Adipose tissue (tissue), 3 donors: ENCODE results near the gene MALT1. TPM values are rescaled to one million over a fixed set of nuclear protein-coding genes. Genes with fewer than 3 reads are reported as not detected.

Source experiments
- H3K27ac ChIP-seq: one replicate; pipeline ENCODE4 v1.5.1; 2013; ENCODE audit warnings: low read depth, low read length
- WGBS, 3 donors: extraction: QIAGEN DNeasy Blood & Tissue Kit; methylation state at CpG; one replicate each; pipeline ENCODE4 v1.1.7; 2013; 5-methylcytosine and 5-hydroxymethylcytosine counted together
- polyA plus RNA-seq, 3 donors: library from polyadenylated mRNA; stranded (reverse); fragments of 200-250 nt; gene quantifications; one replicate each; pipeline ENCODE4 v1.2.3, GENCODE V29; 2013
- donor health status: healthy with polysubstance abuse.
- donor health status: Bipolar disorder and iron deficiency.
- donor health status: healthy.

Gene MALT1
- polyA plus RNA-seq, 3 donors = 3.3 to 7.5 (median 6.8) TPM

GRCh38 chr18:58671632-58672564 lies 633 bp downstream of the MALT1 start:
- WGBS, 3 donors = 1% methylated on average over 37 to 64 of the region's 64 CpGs
- H3K27ac ChIP-seq = peak overlapping the region; percentile 7

DNA sequence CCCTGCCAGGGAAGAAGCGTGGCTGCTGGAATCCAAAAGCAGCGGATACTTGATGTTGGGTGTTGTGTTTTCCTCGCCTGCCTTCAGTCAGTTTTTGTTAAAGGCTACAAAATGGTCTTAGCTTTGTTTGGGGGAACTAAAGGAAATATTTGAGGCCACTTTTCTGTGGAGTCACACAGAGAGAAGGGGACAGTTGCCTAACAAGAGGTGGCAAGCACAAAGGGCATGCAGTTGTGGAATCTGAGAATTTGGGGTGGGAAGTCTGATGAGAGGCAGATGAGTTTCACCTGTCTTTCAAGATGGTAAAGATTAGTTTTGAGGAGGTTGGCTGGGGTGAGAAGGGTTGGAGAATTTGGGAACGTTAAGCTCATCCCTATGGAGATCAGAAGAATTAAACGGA lies 2.9 kb downstream of the MALT1 start:
- H3K27ac ChIP-seq = no peak overlapping the region
- WGBS, 3 donors = 88 to 93% (median 90%) methylated on average over 5 of the region's 5 CpGs

DNA sequence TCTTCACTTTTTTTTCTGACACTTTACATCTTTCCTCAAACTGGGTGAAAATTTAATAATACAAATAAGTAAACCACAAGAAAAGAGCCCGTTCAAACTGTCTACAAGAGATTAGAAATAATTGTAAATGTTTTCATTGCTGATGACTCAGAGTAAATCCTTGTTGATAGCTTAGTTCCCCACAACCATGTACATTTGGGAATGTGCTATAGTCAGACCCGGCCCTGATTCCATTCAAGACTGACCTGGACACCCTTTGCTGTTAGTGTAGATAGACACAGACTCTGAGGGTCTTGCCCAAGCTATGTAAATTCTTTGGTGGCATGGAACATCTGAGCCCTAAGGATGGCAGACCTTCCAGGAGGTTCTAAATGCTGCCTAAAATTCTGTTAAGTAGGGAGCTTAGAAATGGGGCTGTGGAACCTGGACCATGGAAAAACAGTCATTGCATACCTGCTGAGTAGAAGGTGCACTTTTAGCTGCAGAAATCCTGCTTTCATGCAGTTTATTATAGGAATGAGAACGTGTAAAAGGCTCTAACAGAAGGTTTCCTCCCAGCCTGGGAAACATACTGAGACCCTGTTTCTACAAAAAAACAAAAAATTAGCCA lies 3.7 kb downstream of the MALT1 start:
- 61 to 90% (median 82%) methylated on average over 3 of the region's 3 CpGs for WGBS, 3 donors
- no peak overlapping the region for H3K27ac ChIP-seq

GRCh38 chr18:58676270-58676669 lies 5.0 kb downstream of the MALT1 start:
- H3K27ac ChIP-seq = no peak overlapping the region
- 97 to 98% (median 98%) methylated on average over 1 of the region's 1 CpG for WGBS, 3 donors

DNA sequence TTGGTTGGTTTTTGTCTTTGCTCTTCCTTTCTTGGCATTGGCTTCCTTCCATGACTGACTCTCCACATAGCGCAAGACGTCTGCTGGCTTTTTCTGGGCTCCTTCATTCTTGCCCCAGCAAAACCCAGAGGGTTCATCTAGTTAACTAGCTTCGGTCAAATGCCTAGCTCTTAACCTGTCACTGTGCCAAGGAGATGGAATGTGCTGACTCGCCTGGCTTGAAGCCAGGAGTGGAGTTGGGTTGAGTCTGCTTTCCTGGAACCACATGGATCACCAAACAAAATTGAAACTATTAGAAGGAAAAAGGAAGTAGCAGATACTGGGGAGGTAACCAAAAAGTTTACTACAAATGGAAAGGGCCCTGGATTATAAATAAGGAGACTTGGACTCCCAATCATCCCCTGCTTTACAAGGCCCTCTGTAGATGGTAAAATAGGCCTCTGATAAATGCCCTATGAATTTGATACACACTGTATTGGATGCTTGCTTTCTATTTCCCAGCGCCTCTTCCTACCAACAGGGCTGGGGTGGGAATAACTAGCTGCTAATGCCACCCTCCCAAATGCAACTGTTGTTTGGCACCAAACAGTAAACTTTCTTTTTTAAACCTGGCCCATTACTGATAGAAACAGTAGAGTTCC lies 11.3 kb downstream of the MALT1 start:
- H3K27ac ChIP-seq = no peak overlapping the region
- WGBS, 3 donors = 61 to 72% (median 62%) methylated on average over 5 of the region's 5 CpGs

- no peak overlapping the region for H3K27ac ChIP-seq
- WGBS, 3 donors = 49 to 83% (median 53%) methylated on average over 6 of the region's 6 CpGs
Observed at GRCh38 chr18:58687871-58688308, 16.6 kb downstream of the MALT1 start.

DNA sequence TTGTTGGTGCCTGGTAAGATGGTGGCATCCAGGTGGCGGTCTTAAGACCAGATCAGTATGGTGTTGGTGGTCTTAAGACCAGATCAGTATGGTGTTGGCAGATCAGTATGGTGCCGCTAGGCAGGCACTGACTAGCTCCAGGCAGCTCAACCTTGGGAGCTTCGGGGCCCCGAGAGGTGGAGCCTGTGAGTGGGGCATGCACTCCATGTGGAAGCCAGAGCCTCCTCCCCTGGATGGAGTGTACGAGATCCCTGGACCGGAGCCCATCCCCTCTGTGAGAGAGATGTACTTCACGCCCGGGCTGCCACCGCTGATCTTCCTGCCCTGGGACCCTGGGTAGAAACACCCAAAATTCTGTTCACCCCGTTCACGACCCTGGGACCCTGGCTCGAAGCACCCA lies 19.0 kb downstream of the MALT1 start:
- no peak overlapping the region for H3K27ac ChIP-seq
- 95 to 98% (median 97%) methylated on average over 12 of the region's 12 CpGs for WGBS, 3 donors

DNA sequence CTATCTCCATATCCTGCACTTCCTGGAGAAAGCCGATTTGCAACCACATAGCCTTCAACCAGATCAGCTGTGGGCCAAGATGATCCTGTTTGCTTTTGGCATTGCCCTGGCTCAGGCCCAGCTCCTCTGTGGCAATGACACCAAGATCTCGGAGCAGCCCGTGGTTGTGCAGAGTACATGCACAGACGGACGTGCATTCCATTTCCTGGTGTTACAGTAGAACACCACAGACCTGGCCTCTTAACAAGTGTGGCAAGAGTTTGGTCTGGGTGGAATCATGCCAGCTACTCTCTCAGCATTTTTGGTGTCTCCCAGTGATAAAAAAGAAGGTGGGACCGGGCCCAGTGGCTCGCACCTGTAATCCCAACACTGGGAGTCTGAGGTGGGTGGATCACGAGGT lies 20.0 kb downstream of the MALT1 start:
- WGBS, 3 donors = 61 to 90% (median 67%) methylated on average over 8 of the region's 8 CpGs

GRCh38 chr18:58692422-58693185 lies 21.3 kb downstream of the MALT1 start:
- 90 to 95% (median 93%) methylated on average over 6 of the region's 6 CpGs for WGBS, 3 donors
- H3K27ac ChIP-seq = no peak overlapping the region

More for the DNA sequence above, 20.0 kb downstream of the MALT1 start:
- no peak overlapping the region for H3K27ac ChIP-seq

GRCh38 chr18:58694221-58694620 lies 23.0 kb downstream of the MALT1 start:
- no peak overlapping the region for H3K27ac ChIP-seq
- 54 to 74% (median 67%) methylated on average over 1 of the region's 1 CpG for WGBS, 3 donors

DNA sequence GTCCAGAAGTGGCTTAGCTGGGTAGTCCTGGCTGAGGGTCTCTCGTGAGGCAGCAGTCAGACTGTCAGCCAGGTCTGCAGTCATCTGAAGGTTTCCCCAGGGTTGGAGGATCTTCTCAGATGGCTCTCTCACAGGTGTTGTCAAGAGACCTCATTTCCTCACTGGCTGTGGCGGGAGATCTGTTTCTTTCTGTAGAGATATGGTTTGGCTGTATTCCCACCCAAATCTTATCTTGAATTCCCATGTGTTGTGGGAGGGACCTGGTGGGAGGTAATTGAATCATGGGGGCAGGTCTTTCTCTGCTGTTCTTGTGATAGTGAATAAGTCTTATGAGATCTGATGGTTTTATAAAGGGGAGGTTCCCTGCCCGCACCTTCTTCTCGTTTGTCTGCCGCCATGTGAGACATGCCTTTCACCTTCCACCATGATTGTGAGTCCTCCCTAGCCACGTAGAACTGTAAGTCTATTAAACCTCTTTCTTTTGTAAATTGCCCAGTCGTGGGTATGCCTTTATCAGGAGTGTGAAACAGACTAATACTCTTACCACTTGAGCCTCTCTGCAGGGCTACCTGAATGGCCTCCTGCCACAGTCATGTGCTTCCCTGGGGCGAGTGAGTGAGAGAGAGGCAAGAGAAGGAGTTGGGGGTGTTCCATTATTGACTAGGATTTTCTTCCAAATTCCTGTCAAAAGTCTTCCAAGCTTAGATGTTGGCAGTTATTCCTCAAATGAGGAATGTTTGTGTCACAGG lies 23.6 kb downstream of the MALT1 start:
- 72 to 82% (median 82%) methylated on average over 8 of the region's 8 CpGs for WGBS, 3 donors
- no peak overlapping the region for H3K27ac ChIP-seq

GRCh38 chr18:58695772-58696171 lies 24.5 kb downstream of the MALT1 start:
- WGBS, 3 donors = 96 to 98% (median 97%) methylated on average over 5 of the region's 5 CpGs

GRCh38 chr18:58697146-58697545 lies 25.9 kb downstream of the MALT1 start:
- 76 to 92% (median 80%) methylated on average over 4 of the region's 4 CpGs for WGBS, 3 donors
- no peak overlapping the region for H3K27ac ChIP-seq

More at GRCh38 chr18:58695772-58696171, 24.5 kb downstream of the MALT1 start:
- no peak overlapping the region for H3K27ac ChIP-seq

DNA sequence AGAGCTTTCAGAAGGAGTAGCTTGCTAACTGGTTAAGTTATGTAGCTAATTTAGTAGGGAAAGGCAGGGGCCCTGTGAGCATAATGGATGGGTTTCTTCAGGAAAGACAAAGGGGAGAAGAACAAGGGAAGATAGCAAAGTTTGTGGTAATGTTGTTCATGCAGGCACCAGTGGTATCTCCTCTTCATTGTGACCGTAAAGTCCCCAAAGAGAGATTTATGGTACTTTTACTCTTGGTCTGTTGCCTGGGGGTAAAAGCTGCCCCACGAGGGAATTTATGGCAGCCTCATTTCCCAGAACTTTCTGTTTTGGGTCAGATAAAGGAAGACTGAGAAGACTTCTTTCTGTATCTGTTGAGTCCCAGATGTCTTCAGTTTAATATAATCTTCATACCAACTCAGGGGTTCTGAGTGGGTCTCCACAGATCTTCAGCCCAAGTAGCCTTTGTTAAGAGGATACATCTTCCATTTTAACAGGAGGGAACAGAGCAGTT lies 27.5 kb downstream of the MALT1 start:
- no peak overlapping the region for H3K27ac ChIP-seq
- 72 to 89% (median 75%) methylated on average over 2 of the region's 2 CpGs for WGBS, 3 donors

DNA sequence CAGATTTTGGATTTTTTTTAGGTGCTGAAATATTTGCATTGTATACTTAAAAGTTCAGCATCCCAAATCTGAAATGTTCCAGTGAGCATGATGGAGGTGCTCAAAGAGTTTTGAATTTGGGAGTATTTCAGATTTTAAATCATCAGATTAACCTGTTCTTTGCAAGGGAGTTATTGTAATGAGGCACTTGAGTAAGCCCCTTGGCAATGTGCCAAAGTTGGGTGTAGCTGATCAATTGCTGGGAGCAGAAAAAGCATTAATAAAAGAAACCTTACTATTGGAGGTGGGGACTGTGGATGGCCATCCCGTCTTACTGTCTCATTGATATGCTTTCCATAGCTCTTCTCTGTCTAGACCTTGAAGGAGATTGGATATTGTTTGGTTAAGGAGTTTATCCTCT lies 28.3 kb downstream of the MALT1 start:
- 88 to 100% (median 88%) methylated on average over 1 of the region's 1 CpG for WGBS, 3 donors

DNA sequence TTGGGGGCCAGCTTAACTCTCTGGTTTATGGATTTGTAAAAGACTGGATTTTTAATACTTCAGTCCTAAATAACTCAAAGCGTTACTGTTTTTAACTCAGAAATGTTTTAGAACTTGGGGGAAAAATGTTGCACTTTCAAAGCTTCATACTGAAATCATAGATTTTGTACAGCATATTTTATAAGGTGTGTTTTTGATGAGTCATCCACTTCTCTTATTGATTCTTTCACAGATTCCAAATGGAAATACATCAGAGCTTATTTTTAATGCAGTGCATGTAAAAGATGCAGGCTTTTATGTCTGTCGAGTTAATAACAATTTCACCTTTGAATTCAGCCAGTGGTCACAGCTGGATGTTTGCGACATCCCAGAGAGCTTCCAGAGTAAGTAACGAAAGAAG lies 28.9 kb downstream of the MALT1 start:
- 85 to 94% (median 85%) methylated on average over 4 of the region's 4 CpGs for WGBS, 3 donors
- H3K27ac ChIP-seq = no peak overlapping the region

More for the DNA sequence above, 28.3 kb downstream of the MALT1 start:
- no peak overlapping the region for H3K27ac ChIP-seq

DNA sequence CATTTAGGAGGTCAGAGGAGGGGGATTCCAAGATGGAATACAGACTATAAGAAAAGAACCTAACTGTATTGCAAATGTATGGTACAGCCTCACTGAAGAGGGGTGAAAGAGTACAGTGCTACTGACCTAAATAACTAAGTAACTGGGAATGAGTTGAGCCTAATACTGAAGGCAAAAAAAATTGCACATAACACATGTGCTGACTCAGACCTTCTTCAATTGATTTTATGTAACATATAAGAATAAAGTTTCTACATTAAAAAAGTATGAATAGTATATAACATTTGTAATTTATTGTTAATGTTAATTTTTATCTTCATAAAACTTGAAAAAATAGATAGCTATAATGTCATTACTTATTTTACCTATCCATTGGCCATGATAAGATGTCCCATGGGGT lies 41.7 kb downstream of the MALT1 start:
- no peak overlapping the region for H3K27ac ChIP-seq

- no peak overlapping the region for H3K27ac ChIP-seq
- 80 to 90% (median 82%) methylated on average over 3 of the region's 3 CpGs for WGBS, 3 donors
Observed at GRCh38 chr18:58714259-58714658, 43.0 kb downstream of the MALT1 start.
